ENCODE data around the gene RNASEH2B.

RNASEH2B gene

GRCh38 chr13:51000571-51001260 lies 91.1 kb downstream of the RNASEH2B start:
- intact Hi-C loops (cut with DNase I; ENCODE audit: low total_unique reads) = no loop called here
- Histone ChIP-seq H3K9me3 (no peaks in the 10 kb centered on the region), H3K27me3 (no peaks in the 10 kb centered on the region), H3K27ac (no peak overlapping the region), H3K4me1 (peaks cover 0 to 14% (median 7%) of the 10 kb centered on the region in 4 donors), H3K36me3 (no peaks in the 10 kb centered on the region), H3K4me3 (no peak overlapping the region)
- peak in 1 of 2 donors; percentile 66 for DNase-seq
- no peak for TF ChIP-seq CTCF (IDR thresholded peaks at IDR 0.05)

- Histone ChIP-seq H3K4me3 (no peak overlapping the region), H3K9me3 (no peaks in the 10 kb centered on the region), H3K4me1 (peaks cover 0 to 20% (median 14%) of the 10 kb centered on the region in 4 donors), H3K27me3 (no peaks in the 10 kb centered on the region), H3K36me3 (no peaks in the 10 kb centered on the region), H3K27ac (no peak overlapping the region)
- no peak for DNase-seq
- intact Hi-C loops (cut with DNase I; ENCODE audit: low total_unique reads) = no loop called here
- TF ChIP-seq CTCF (IDR thresholded peaks at IDR 0.05) = no peak
Observed at GRCh38 chr13:51001335-51001734, 91.7 kb downstream of the RNASEH2B start.

- no peak for DNase-seq
- H3K4me3 ChIP-seq = no peak overlapping the region
- TF ChIP-seq CTCF (IDR thresholded peaks at IDR 0.05) = no peak
- no peaks in the 10 kb centered on the region for H3K27me3 ChIP-seq
- no peaks in the 10 kb centered on the region for H3K9me3 ChIP-seq
- no peaks in the 10 kb centered on the region for H3K36me3 ChIP-seq
- intact Hi-C loops (cut with DNase I; ENCODE audit: low total_unique reads) = no loop called here
- no peak overlapping the region for H3K27ac ChIP-seq
- H3K4me1 ChIP-seq = peaks cover 0 to 30% (median 18%) of the 10 kb centered on the region in 4 donors
Observed at GRCh38 chr13:51002736-51003135, 93.1 kb downstream of the RNASEH2B start.

- no peak overlapping the region for H3K27ac ChIP-seq
- H3K4me3 ChIP-seq = no peak overlapping the region
- no peaks in the 10 kb centered on the region for H3K27me3 ChIP-seq
- DNase-seq = no peak
- peaks cover 0 to 30% (median 18%) of the 10 kb centered on the region in 4 donors for H3K4me1 ChIP-seq
- H3K9me3 ChIP-seq = no peaks in the 10 kb centered on the region
- intact Hi-C loops (cut with DNase I; ENCODE audit: low total_unique reads) = no loop called here
- no peaks in the 10 kb centered on the region for H3K36me3 ChIP-seq
- TF ChIP-seq CTCF (IDR thresholded peaks at IDR 0.05) = no peak
Observed at GRCh38 chr13:51003642-51004041, 94.1 kb downstream of the RNASEH2B start.

GRCh38 chr13:51004111-51004865 lies 94.7 kb downstream of the RNASEH2B start:
- intact Hi-C loops (cut with DNase I; ENCODE audit: low total_unique reads) = no loop called here
- TF ChIP-seq CTCF (IDR thresholded peaks at IDR 0.05) = no peak
- no peaks in the 10 kb centered on the region for H3K9me3 ChIP-seq
- H3K4me1 ChIP-seq = peaks cover 0 to 30% (median 18%) of the 10 kb centered on the region in 4 donors
- DNase-seq = no peak
- no peak overlapping the region for H3K27ac ChIP-seq
- H3K4me3 ChIP-seq = no peak overlapping the region
- no peaks in the 10 kb centered on the region for H3K27me3 ChIP-seq
- no peaks in the 10 kb centered on the region for H3K36me3 ChIP-seq

All from tibial artery (tissue), 4 donors.